NCI-H2029 treated with DMSO at 0.1 percent for 48 hours (cell line): ENCODE results near the gene MACROD2.

Source experiments
- DNase-seq: peaks from one replicate; lab custom pipeline; 2025; lab: John Stamatoyannopoulos, UW

Gene MACROD2

GRCh38 chr20:15296422-15296821 lies 1301.1 kb downstream of the MACROD2 start:
- no peak for DNase-seq

- DNase-seq = peak; percentile 51
Measured at GRCh38 chr20:15297059-15297875, 1302.0 kb downstream of the MACROD2 start.

- no peak for DNase-seq
Measured at GRCh38 chr20:15302075-15302474, 1306.8 kb downstream of the MACROD2 start.

GRCh38 chr20:15310361-15310760 lies 1315.0 kb downstream of the MACROD2 start:
- no peak for DNase-seq

- no peak for DNase-seq
Measured at GRCh38 chr20:15316556-15316955, 1321.2 kb downstream of the MACROD2 start.

- no peak for DNase-seq
Measured at GRCh38 chr20:15317546-15318232, 1322.4 kb downstream of the MACROD2 start.

- DNase-seq = no peak
Measured at GRCh38 chr20:15318682-15319081, 1323.4 kb downstream of the MACROD2 start.

GRCh38 chr20:15319439-15319838 lies 1324.1 kb downstream of the MACROD2 start:
- no peak for DNase-seq

- DNase-seq = no peak
Measured at GRCh38 chr20:15320941-15321340, 1325.6 kb downstream of the MACROD2 start.

GRCh38 chr20:15327123-15327522 lies 1331.8 kb downstream of the MACROD2 start:
- DNase-seq = no peak

GRCh38 chr20:15328084-15328483 lies 1332.8 kb downstream of the MACROD2 start:
- no peak for DNase-seq

- DNase-seq = no peak
Measured at GRCh38 chr20:15332711-15333160, 1337.4 kb downstream of the MACROD2 start.

- no peak for DNase-seq
Measured at GRCh38 chr20:15333170-15333569, 1337.9 kb downstream of the MACROD2 start.

- DNase-seq = no peak
Measured at GRCh38 chr20:15336011-15336410, 1340.7 kb downstream of the MACROD2 start.

- no peak for DNase-seq
Measured at GRCh38 chr20:15336536-15336935, 1341.2 kb downstream of the MACROD2 start.

- no peak for DNase-seq
Measured at GRCh38 chr20:15339264-15339663, 1343.9 kb downstream of the MACROD2 start.

- no peak for DNase-seq
Measured at GRCh38 chr20:15342991-15343523, 1347.7 kb downstream of the MACROD2 start.

GRCh38 chr20:15345287-15345686 lies 1350.0 kb downstream of the MACROD2 start:
- DNase-seq = no peak

- no peak for DNase-seq
Measured at GRCh38 chr20:15346657-15347280, 1351.5 kb downstream of the MACROD2 start.

- DNase-seq = no peak
Measured at GRCh38 chr20:15359056-15359455, 1363.7 kb downstream of the MACROD2 start.

GRCh38 chr20:15362849-15363248 lies 1367.5 kb downstream of the MACROD2 start:
- DNase-seq = no peak

- no peak for DNase-seq
Measured at GRCh38 chr20:15364781-15365180, 1369.5 kb downstream of the MACROD2 start.

- DNase-seq = no peak
Measured at GRCh38 chr20:15370370-15370769, 1375.1 kb downstream of the MACROD2 start.
